ENCODE results near the gene SIT1.

- TF ChIP-seq TAF1 (IDR thresholded peaks at IDR 0.05; ENCODE audit: borderline replicate concordance, insufficient read depth, low read length): no peak
- no peak for TF ChIP-seq POLR2AphosphoS5 (IDR thresholded peaks at IDR 0.05; ENCODE audit: low read depth, low read length)
- TF ChIP-seq REST (IDR thresholded peaks at IDR 0.05; ENCODE audit: insufficient read depth in 1 of 2, low read depth in 2 of 2, low read length in 2 of 2): no peak
- TF ChIP-seq SIN3A (IDR thresholded peaks at IDR 0.05; ENCODE audit: borderline replicate concordance, insufficient read depth, low read length): no peak
Measured at GRCh38 chr9:35665471-35665818, 14.7 kb upstream of the SIT1 start.
